SK-N-SH treated with all-trans-retinoic acid at 6 μM for 48 hours (cell line): ENCODE measurements around the gene CCDC124.

Experiments used
- ATAC-seq: fragments of 200-7000 bp; cut with Tn5 transposase; 3 replicates; pipeline ENCODE4 v1.9.1; 2020; ENCODE audit warnings: mild to moderate bottlenecking, moderate library complexity
- ARNTL ChIP-seq: fragments of 450-650 bp; formaldehyde crosslinking; IDR thresholded peaks from 2 replicates; pipeline ENCODE4 v1.5.0; 2020; ENCODE audit warnings: low read depth, mild to moderate bottlenecking, moderate library complexity, borderline replicate concordance
- BACH2 ChIP-seq: fragments of 250-450 bp; sonication (Bioruptor Pico); IDR thresholded peaks from 2 replicates; pipeline ENCODE4 v1.9.0; 2021; ENCODE audit warnings: mild to moderate bottlenecking, borderline replicate concordance
- CSDC2 ChIP-seq: fragments of 250-450 bp; sonication (Bioruptor Pico); IDR thresholded peaks from 2 replicates; pipeline ENCODE4 v1.5.0; 2020; ENCODE audit warnings: mild to moderate bottlenecking, moderate library complexity
- ESRRG ChIP-seq: fragments of 250-450 bp; sonication (Bioruptor Pico); IDR thresholded peaks from 2 replicates; pipeline ENCODE4 v1.6.1; 2021; ENCODE audit warnings: mild to moderate bottlenecking
- GLIS3 ChIP-seq: fragments of 250-450 bp; sonication (Bioruptor Pico); IDR thresholded peaks from 2 replicates; pipeline ENCODE4 v1.5.0; 2020; ENCODE audit warnings: mild to moderate bottlenecking, moderate library complexity
- ISL1 ChIP-seq: fragments of 250-450 bp; sonication (Bioruptor Pico); IDR thresholded peaks from 2 replicates; pipeline ENCODE4 v2.1.2; 2022; ENCODE audit warnings: mild to moderate bottlenecking, moderate library complexity
- OSR1 ChIP-seq: fragments of 250-450 bp; sonication (Bioruptor Pico); IDR thresholded peaks from 2 replicates; pipeline ENCODE4 v1.8.0; 2022; ENCODE audit warnings: moderate library complexity, mild to moderate bottlenecking, inconsistent platforms
- PPARA ChIP-seq: fragments of 250-450 bp; sonication (Bioruptor Pico); IDR thresholded peaks from 2 replicates; pipeline ENCODE4 v1.5.0; 2020; ENCODE audit warnings: mild to moderate bottlenecking, borderline replicate concordance
- RARB ChIP-seq: fragments of 250-450 bp; sonication (Bioruptor Pico); IDR thresholded peaks from 2 replicates; pipeline ENCODE4 v1.8.0; 2021; ENCODE audit warnings: mild to moderate bottlenecking, moderate library complexity
- SNAI2 ChIP-seq: fragments of 250-450 bp; sonication (Bioruptor Pico); IDR thresholded peaks from 2 replicates; pipeline ENCODE4 v1.5.0; 2020; ENCODE audit warnings: mild to moderate bottlenecking, moderate library complexity
- TCF4 ChIP-seq: fragments of 250-450 bp; sonication (Bioruptor Pico); IDR thresholded peaks from 2 replicates; pipeline ENCODE4 v1.8.0; 2021; ENCODE audit warnings: mild to moderate bottlenecking, moderate library complexity, borderline replicate concordance
- TOX ChIP-seq: fragments of 250-450 bp; sonication (Bioruptor Pico); IDR thresholded peaks from 2 replicates; pipeline ENCODE4 v1.8.0; 2021; ENCODE audit warnings: mild to moderate bottlenecking, moderate library complexity, borderline replicate concordance
- ZC3H10 ChIP-seq: fragments of 250-450 bp; sonication (Bioruptor Pico); IDR thresholded peaks from 2 replicates; pipeline ENCODE4 v1.5.1; 2021; ENCODE audit warnings: mild to moderate bottlenecking, moderate library complexity
- ZFP3 ChIP-seq: fragments of 250-450 bp; sonication (Bioruptor Pico); IDR thresholded peaks from 2 replicates; pipeline ENCODE4 v1.5.0; 2020; ENCODE audit warnings: mild to moderate bottlenecking, moderate library complexity
- ZFP30 ChIP-seq: fragments of 450-650 bp; formaldehyde crosslinking; IDR thresholded peaks from 2 replicates; pipeline ENCODE4 v1.5.0; 2022; ENCODE audit warnings: mild to moderate bottlenecking, moderate library complexity
- ZNF565 ChIP-seq: fragments of 450-650 bp; formaldehyde crosslinking; conservative IDR thresholded peaks from 2 replicates; pipeline ENCODE4 v1.5.0; 2020; ENCODE audit warnings: low read depth, mild to moderate bottlenecking, moderate library complexity
- ZNF70 ChIP-seq: fragments of 450-650 bp; formaldehyde crosslinking; IDR thresholded peaks from 2 replicates; pipeline ENCODE4 v1.5.0; 2020; ENCODE audit warnings: mild to moderate bottlenecking, moderate library complexity
- TF ChIP-seq, protein P1 (sequence below): fragments of 250-450 bp; sonication (Bioruptor Pico); IDR thresholded peaks from 2 replicates; pipeline ENCODE4 v1.5.1; 2021; ENCODE audit warnings: mild to moderate bottlenecking, moderate library complexity
- TF ChIP-seq, protein P2 (sequence below): fragments of 250-450 bp; sonication (Bioruptor Pico); IDR thresholded peaks from 2 replicates; pipeline ENCODE4 v1.8.0; 2020; ENCODE audit warnings: mild to moderate bottlenecking, moderate library complexity, borderline replicate concordance
- TF ChIP-seq, protein P3 (sequence below): fragments of 250-450 bp; sonication (Bioruptor Pico); IDR thresholded peaks from 2 replicates; pipeline ENCODE4 v1.5.0; 2020; ENCODE audit warnings: mild to moderate bottlenecking, moderate library complexity
- TF ChIP-seq, protein P4 (sequence below): fragments of 250-450 bp; sonication (Bioruptor Pico); IDR thresholded peaks from 2 replicates; pipeline ENCODE4 v1.5.1; 2020; ENCODE audit warnings: low read depth, mild to moderate bottlenecking, moderate library complexity
- TF ChIP-seq, protein P5 (sequence below): fragments of 250-450 bp; sonication (Bioruptor Pico); IDR thresholded peaks from 2 replicates; pipeline ENCODE4 v1.8.0; 2021; ENCODE audit warnings: low read depth, mild to moderate bottlenecking, moderate library complexity, borderline replicate concordance

CCDC124 gene

DNA sequence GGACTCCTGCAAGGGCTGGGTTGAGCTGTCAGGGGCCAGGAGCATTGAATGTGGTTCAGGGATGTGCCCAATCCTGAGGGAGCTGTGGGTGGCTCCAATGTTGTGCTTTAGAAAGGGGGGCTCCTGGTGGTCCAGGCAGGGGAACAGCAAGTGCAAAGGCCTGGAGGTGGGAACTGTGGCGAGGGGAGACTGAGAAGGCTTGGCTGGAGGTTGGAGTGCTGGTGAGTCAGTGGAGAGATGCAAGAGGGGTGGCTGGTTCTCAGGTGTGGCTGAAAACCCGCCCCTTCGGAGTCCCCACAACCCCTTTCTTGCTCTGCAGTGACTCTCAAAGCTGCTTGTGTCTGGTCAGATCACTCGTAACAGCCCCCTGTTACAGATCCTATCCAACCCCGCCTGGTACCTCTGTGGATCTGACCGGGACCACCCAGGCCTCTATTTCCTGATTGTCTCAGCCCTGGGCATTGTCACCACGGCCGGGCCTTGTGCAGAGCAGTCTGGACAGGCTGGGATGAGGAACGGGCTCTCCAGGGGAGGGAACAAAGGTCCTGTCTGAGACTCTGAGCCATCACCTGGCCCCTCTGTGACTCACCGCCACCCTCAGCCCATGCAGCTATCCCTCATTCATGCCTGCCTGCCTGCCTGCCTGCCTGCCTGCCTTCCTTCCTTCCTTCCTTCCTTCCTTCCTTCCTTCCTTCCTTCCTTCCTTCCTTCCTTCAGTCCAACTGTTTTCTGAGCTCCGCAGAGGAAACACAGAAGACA lies 32.7 kb downstream of the CCDC124 start:
- no peak for ATAC-seq
- TF ChIP-seq, protein P1, sequence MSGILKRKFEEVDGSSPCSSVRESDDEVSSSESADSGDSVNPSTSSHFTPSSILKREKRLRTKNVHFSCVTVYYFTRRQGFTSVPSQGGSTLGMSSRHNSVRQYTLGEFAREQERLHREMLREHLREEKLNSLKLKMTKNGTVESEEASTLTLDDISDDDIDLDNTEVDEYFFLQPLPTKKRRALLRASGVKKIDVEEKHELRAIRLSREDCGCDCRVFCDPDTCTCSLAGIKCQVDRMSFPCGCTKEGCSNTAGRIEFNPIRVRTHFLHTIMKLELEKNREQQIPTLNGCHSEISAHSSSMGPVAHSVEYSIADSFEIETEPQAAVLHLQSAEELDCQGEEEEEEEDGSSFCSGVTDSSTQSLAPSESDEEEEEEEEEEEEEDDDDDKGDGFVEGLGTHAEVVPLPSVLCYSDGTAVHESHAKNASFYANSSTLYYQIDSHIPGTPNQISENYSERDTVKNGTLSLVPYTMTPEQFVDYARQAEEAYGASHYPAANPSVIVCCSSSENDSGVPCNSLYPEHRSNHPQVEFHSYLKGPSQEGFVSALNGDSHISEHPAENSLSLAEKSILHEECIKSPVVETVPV (CRISPR knock-in tag) = no peak
- TF ChIP-seq ESRRG (CRISPR knock-in tag) (no peak), TCF4 (no peak), TOX (CRISPR knock-in tag) (no peak), ZFP30 (CRISPR knock-in tag) (no peak), BACH2 (no peak), GLIS3 (CRISPR knock-in tag) (no peak), ZNF70 (no peak), ISL1 (CRISPR knock-in tag) (no peak), ARNTL (CRISPR knock-in tag) (no peak), ZFP3 (CRISPR knock-in tag) (no peak), OSR1 (no peak), RARB (no peak), ZC3H10 (no peak), SNAI2 (CRISPR knock-in tag) (no peak), ZNF565 (CRISPR knock-in tag) (no peak)
- TF ChIP-seq, protein P2, sequence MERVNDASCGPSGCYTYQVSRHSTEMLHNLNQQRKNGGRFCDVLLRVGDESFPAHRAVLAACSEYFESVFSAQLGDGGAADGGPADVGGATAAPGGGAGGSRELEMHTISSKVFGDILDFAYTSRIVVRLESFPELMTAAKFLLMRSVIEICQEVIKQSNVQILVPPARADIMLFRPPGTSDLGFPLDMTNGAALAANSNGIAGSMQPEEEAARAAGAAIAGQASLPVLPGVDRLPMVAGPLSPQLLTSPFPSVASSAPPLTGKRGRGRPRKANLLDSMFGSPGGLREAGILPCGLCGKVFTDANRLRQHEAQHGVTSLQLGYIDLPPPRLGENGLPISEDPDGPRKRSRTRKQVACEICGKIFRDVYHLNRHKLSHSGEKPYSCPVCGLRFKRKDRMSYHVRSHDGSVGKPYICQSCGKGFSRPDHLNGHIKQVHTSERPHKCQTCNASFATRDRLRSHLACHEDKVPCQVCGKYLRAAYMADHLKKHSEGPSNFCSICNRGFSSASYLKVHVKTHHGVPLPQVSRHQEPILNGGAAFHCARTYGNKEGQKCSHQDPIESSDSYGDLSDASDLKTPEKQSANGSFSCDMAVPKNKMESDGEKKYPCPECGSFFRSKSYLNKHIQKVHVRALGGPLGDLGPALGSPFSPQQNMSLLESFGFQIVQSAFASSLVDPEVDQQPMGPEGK (CRISPR knock-in tag) = no peak
- TF ChIP-seq, protein P3, sequence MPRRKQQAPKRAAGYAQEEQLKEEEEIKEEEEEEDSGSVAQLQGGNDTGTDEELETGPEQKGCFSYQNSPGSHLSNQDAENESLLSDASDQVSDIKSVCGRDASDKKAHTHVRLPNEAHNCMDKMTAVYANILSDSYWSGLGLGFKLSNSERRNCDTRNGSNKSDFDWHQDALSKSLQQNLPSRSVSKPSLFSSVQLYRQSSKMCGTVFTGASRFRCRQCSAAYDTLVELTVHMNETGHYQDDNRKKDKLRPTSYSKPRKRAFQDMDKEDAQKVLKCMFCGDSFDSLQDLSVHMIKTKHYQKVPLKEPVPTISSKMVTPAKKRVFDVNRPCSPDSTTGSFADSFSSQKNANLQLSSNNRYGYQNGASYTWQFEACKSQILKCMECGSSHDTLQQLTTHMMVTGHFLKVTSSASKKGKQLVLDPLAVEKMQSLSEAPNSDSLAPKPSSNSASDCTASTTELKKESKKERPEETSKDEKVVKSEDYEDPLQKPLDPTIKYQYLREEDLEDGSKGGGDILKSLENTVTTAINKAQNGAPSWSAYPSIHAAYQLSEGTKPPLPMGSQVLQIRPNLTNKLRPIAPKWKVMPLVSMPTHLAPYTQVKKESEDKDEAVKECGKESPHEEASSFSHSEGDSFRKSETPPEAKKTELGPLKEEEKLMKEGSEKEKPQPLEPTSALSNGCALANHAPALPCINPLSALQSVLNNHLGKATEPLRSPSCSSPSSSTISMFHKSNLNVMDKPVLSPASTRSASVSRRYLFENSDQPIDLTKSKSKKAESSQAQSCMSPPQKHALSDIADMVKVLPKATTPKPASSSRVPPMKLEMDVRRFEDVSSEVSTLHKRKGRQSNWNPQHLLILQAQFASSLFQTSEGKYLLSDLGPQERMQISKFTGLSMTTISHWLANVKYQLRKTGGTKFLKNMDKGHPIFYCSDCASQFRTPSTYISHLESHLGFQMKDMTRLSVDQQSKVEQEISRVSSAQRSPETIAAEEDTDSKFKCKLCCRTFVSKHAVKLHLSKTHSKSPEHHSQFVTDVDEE (CRISPR knock-in tag) = no peak
- TF ChIP-seq, protein P4, sequence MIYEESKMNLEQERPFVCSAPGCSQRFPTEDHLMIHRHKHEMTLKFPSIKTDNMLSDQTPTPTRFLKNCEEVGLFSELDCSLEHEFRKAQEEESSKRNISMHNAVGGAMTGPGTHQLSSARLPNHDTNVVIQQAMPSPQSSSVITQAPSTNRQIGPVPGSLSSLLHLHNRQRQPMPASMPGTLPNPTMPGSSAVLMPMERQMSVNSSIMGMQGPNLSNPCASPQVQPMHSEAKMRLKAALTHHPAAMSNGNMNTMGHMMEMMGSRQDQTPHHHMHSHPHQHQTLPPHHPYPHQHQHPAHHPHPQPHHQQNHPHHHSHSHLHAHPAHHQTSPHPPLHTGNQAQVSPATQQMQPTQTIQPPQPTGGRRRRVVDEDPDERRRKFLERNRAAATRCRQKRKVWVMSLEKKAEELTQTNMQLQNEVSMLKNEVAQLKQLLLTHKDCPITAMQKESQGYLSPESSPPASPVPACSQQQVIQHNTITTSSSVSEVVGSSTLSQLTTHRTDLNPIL = no peak

DNA sequence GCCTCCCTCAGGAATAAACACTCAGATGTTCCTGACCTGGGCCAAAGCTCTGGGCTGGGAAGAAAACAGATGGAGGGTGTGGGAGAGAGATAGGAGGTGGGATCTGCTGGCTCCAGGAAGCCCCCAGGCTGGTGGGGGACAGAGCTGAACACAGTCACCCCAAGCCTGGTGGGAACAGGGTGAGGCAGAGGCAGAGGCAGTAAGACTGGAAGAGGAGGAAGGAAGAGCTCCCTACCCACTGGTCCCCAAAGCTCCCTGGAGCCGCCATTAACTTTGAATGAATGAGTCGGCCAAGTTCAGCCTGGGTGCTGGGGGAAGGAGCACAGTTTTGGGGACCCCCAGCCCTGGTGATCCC lies 33.3 kb downstream of the CCDC124 start:
- TF ChIP-seq CSDC2 (CRISPR knock-in tag) = no peak
- TF ChIP-seq, protein P1 (CRISPR knock-in tag) = no peak
- TF ChIP-seq, protein P5, sequence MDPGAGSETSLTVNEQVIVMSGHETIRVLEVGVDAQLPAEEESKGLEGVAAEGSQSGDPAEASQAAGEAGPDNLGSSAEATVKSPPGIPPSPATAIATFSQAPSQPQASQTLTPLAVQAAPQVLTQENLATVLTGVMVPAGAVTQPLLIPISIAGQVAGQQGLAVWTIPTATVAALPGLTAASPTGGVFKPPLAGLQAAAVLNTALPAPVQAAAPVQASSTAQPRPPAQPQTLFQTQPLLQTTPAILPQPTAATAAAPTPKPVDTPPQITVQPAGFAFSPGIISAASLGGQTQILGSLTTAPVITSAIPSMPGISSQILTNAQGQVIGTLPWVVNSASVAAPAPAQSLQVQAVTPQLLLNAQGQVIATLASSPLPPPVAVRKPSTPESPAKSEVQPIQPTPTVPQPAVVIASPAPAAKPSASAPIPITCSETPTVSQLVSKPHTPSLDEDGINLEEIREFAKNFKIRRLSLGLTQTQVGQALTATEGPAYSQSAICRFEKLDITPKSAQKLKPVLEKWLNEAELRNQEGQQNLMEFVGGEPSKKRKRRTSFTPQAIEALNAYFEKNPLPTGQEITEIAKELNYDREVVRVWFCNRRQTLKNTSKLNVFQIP (CRISPR knock-in tag) = no peak
- no peak for TF ChIP-seq BACH2
- no peak for TF ChIP-seq PPARA
- TF ChIP-seq ISL1 (CRISPR knock-in tag) = no peak
- TF ChIP-seq SNAI2 (CRISPR knock-in tag) = no peak
- no peak for TF ChIP-seq ZFP30 (CRISPR knock-in tag)
- no peak for TF ChIP-seq ARNTL (CRISPR knock-in tag)
- TF ChIP-seq, protein P3 (CRISPR knock-in tag) = no peak
- no peak for TF ChIP-seq TOX (CRISPR knock-in tag)
- TF ChIP-seq, protein P4 = no peak
- no peak for TF ChIP-seq ZNF70
- ATAC-seq = no peak
